GM12864 (cell line): ENCODE measurements around the gene BTBD9.

Experiments
- DNase-seq: peaks from one replicate; pipeline ENCODE4 v3.0.0-alpha.2; 2011; ENCODE audit warnings: low read depth
- H3K4me3 ChIP-seq: 2 replicates; pipeline ENCODE4 v1.5.1; 2011; ENCODE audit warnings: mild to moderate bottlenecking, low read depth, low read length, control low read depth
- TF ChIP-seq, protein P1 (sequence below): IDR thresholded peaks from 2 replicates; pipeline ENCODE4 v1.5.1; 2011; ENCODE audit warnings: low read depth, mild to moderate bottlenecking, moderate library complexity, low read length, control low read depth, inconsistent platforms; ENCODE audit errors: missing control alignments

The BTBD9 gene

DNA sequence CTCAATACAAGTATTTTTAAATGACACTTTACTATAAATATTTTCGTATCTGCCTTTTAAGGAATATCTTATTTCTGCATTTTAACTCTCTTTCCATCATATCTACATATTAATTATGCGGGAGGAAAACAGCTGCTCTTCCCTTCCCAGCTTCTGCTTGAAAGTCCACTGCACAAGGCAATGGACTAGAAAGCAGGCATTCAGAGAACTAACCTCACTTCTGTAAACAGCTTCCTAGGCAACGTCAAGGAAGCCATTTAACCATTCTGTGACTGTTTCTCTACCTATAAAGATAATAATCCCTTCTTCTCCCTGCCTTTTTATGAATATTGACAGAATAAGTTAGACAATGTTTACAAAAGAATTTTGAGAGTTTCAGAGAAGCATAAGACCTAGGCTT, 319.4 kb downstream of the BTBD9 start:
- no peak for DNase-seq
- TF ChIP-seq, protein P1, sequence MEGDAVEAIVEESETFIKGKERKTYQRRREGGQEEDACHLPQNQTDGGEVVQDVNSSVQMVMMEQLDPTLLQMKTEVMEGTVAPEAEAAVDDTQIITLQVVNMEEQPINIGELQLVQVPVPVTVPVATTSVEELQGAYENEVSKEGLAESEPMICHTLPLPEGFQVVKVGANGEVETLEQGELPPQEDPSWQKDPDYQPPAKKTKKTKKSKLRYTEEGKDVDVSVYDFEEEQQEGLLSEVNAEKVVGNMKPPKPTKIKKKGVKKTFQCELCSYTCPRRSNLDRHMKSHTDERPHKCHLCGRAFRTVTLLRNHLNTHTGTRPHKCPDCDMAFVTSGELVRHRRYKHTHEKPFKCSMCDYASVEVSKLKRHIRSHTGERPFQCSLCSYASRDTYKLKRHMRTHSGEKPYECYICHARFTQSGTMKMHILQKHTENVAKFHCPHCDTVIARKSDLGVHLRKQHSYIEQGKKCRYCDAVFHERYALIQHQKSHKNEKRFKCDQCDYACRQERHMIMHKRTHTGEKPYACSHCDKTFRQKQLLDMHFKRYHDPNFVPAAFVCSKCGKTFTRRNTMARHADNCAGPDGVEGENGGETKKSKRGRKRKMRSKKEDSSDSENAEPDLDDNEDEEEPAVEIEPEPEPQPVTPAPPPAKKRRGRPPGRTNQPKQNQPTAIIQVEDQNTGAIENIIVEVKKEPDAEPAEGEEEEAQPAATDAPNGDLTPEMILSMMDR, result no peak
- H3K4me3 ChIP-seq, result no peak overlapping the region

GRCh38 chr6:38319256-38320212, 320.2 kb downstream of the BTBD9 start:
- TF ChIP-seq, protein P1, result no peak
- H3K4me3 ChIP-seq, result no peak overlapping the region
- no peak for DNase-seq

DNA sequence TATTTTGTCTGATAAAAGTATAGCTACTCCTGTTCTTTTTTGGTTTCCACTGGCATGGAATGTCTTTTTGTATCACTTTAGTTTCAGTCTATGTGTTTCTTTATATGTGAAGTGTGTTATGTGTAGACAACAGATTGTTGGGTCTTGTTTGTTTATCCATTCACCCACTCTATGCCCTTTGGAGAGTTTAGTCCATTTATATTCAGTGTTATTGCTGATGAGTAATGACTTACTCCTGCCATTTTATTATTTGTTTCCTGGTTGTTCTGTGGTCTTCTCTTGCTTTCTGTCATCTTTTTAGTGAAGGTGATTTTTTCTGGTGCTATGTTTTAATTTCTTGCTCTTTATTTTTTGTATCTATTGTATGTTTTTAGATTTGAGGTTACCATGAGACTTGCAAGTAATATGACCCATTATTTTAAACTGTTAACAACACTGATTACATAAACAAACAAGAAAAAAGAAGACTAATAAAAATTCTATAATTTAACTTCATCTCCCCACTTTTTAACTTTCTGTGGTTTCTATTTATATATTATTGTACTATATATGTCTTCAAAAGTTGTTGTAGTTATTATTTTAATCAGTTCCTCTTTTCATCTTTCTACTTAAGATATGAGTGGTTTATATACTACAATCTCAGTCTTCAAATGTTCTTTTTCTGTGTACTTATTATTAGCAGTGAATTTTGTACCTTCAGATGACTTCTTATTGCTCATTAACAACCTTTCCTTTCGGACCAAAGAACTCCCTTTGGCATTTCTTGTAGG, 323.4 kb downstream of the BTBD9 start:
- H3K4me3 ChIP-seq, result no peak overlapping the region
- TF ChIP-seq, protein P1, result no peak
- no peak for DNase-seq

GRCh38 chr6:38311201-38311600, 328.5 kb downstream of the BTBD9 start:
- TF ChIP-seq, protein P1, result no peak
- no peak for DNase-seq
- H3K4me3 ChIP-seq, result no peak overlapping the region

DNA sequence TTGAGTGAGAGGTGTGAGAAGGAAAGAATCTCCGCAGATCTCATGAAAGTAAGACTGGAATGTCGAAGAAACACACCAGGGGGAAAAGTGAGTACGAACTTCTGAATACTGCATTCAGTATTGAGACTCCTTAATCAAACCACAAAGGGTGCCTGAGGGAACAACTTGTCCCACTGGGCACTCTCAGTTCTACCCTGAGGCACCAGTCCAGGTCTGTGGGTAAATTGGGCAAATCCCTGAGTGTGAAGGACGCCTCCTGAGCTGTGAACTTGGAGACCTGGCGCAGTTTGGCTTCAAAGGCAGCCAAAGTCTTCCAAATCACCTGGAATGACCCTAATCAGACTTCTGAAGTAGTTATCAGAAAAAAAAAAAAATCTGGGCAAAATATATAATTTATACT, 329.7 kb downstream of the BTBD9 start:
- DNase-seq, result no peak
- TF ChIP-seq, protein P1, result no peak
- no peak overlapping the region for H3K4me3 ChIP-seq

DNA sequence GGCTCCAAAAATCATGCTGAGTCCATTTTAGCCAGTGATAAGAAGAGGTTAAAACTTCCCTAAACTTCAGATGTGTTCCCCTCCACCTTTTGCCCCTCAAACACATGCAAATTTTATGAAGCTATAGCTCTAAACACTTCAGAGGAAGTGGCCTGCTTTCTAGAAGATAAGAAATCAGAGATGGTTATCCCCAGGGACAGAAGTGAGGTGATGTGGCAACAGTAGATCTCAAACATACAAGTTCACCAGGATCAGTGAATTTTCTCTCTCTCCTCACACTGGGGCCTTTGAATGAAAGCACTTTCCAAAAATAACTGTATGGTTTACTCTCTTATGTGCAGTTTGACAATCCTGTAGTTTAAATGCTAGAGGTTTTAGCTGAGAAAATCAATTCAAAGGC, 332.0 kb downstream of the BTBD9 start:
- TF ChIP-seq, protein P1, result no peak
- no peak overlapping the region for H3K4me3 ChIP-seq
- DNase-seq, result peak; percentile 68
